K562 (cell line): ENCODE measurements around the gene EPHB1. TPM values are rescaled to one million over a fixed set of nuclear protein-coding genes. Genes with fewer than 3 reads are reported as not detected.

Experiments
- ATAC-seq: fragments of 200-7000 bp; cut with Tn5 transposase; 3 replicates; pipeline ENCODE4 v1.9.1; 2020; ENCODE audit warnings: moderate library complexity
- BruUV-seq: library from RNA; stranded (reverse); fragments of 400-500 nt; replicated peaks from 2 replicates; lab custom pipeline; 2021; lab: Mats Ljungman, UMichigan
- CTCF ChIA-PET: fragments of 300-600 bp; formaldehyde crosslinking; extraction: SDS; loops from one replicate; lab custom pipeline; 2021; ENCODE audit warnings: low intra/inter-chr PET ratio; lab: Yijun Ruan, JAX
- POLR2A ChIA-PET: fragments of 300-600, 350-650 bp; sonication (Branson Sonifier 250); formaldehyde crosslinking; extraction: SDS; loops from one replicate; lab custom pipeline; 2021; ENCODE audit warnings: antibody characterized with exemption, inconsistent platforms; lab: Yijun Ruan, JAX
- DNase-seq, 4 experiments: peaks; one replicate each; pipeline versions ENCODE4 v3.0.0 to v3.0.0-alpha.2; 2011 to 2018; ENCODE audit warnings: low spot score in 3 of 4, mixed read lengths in 3 of 4; ENCODE audit errors: extremely low read depth in 1 of 4
- FAIRE-seq: peaks from 2 replicates; lab custom pipeline; 2011; peaks lifted over from hg19 to GRCh38; lab: Jason Lieb, UNC
- H2AFZ ChIP-seq: 2 replicates; pipeline ENCODE4 v1.6.0; 2011; ENCODE audit warnings: low read depth, low read length, control low read depth, inconsistent platforms
- H3K27ac ChIP-seq: fragments of 200-600 bp; 3 replicates; pipeline ENCODE4 v1.8.0; 2011; ENCODE audit warnings: low read depth, mild to moderate bottlenecking, control low read depth, inconsistent platforms, low read length, moderate library complexity, mixed read lengths; ENCODE audit errors: extremely low read depth
- H3K27me3 ChIP-seq, 2 experiments: fragments of 300-600 bp in 1 of 2; 2 replicates in 1 of 2; 3 replicates in 1 of 2; pipeline versions ENCODE4 v1.6.0 to v1.8.0; 2011; ENCODE audit warnings: inconsistent platforms in 2 of 2, low read length in 2 of 2, mild to moderate bottlenecking in 1 of 2, mixed read lengths in 1 of 2, moderate library complexity in 1 of 2; ENCODE audit not compliant: control insufficient read depth in 2 of 2, insufficient read depth in 2 of 2
- H3K36me3 ChIP-seq: fragments of 300-600 bp; 3 replicates; pipeline ENCODE4 v1.8.0; 2011; ENCODE audit warnings: mild to moderate bottlenecking, low read length, inconsistent platforms; ENCODE audit not compliant: control insufficient read depth, insufficient read depth
- H3K4me1 ChIP-seq, 2 experiments: fragments of 200-600 bp in 1 of 2; replicated peaks in 1 of 2; 2 replicates in 1 of 2; 3 replicates in 1 of 2; pipeline versions ENCODE4 v1.5.1 to v1.8.0; 2011; ENCODE audit warnings: inconsistent platforms in 2 of 2, low read length in 2 of 2, mild to moderate bottlenecking in 1 of 2, mixed read lengths in 1 of 2, moderate library complexity in 1 of 2; ENCODE audit not compliant: control insufficient read depth in 2 of 2, insufficient read depth in 2 of 2
- H3K4me2 ChIP-seq: 2 replicates; pipeline ENCODE4 v1.6.1; 2011; ENCODE audit warnings: low read length, control low read depth, inconsistent platforms, mixed read lengths; ENCODE audit not compliant: insufficient read depth
- H3K4me3 ChIP-seq: fragments of 200-600 bp; sonication (generic), shearing (Covaris generic); 2 replicates; pipeline ENCODE4 v1.5.1; 2016; ENCODE audit warnings: control low read depth, inconsistent platforms
- H3K79me2 ChIP-seq: fragments of 200-600 bp; 3 replicates; pipeline ENCODE4 v1.8.0; 2011; ENCODE audit warnings: low read length, inconsistent platforms; ENCODE audit not compliant: control insufficient read depth, insufficient read depth
- H3K9ac ChIP-seq, 2 experiments: 2 replicates each; pipeline versions ENCODE4 v1.6.0 to v1.6.1; 2011; ENCODE audit warnings: low read depth in 2 of 2, low read length in 2 of 2, control low read depth in 1 of 2, inconsistent platforms in 1 of 2, mild to moderate bottlenecking in 1 of 2, mixed read lengths in 1 of 2; ENCODE audit not compliant: insufficient read depth in 1 of 2
- H3K9me1 ChIP-seq: one replicate; pipeline ENCODE4 v1.6.0; 2011; ENCODE audit warnings: inconsistent platforms, mild to moderate bottlenecking, low read length, moderate library complexity; ENCODE audit not compliant: control insufficient read depth, insufficient read depth
- H3K9me3 ChIP-seq: replicated peaks from 2 replicates; pipeline ENCODE4 v1.5.1; 2011; ENCODE audit warnings: low read depth, low read length, inconsistent platforms; ENCODE audit not compliant: control insufficient read depth, insufficient read depth
- H4K20me1 ChIP-seq: replicated peaks from 2 replicates; pipeline ENCODE4 v1.6.1; 2011; ENCODE audit warnings: low read length, inconsistent platforms, mixed read lengths; ENCODE audit not compliant: control insufficient read depth, insufficient read depth
- ASH1L ChIP-seq: fragments of 450-650 bp; IDR thresholded peaks from 2 replicates; pipeline ENCODE4 v1.6.1; 2018; ENCODE audit warnings: borderline replicate concordance, mild to moderate bottlenecking, low read depth; ENCODE audit not compliant: partially characterized antibody
- E2F3 ChIP-seq: fragments of 250-450 bp; sonication (Bioruptor Pico); IDR thresholded peaks from 2 replicates; pipeline ENCODE4 v1.4.0; 2020; ENCODE audit warnings: mild to moderate bottlenecking
- KDM2B ChIP-seq: fragments of 250-450 bp; sonication (Bioruptor Pico); IDR thresholded peaks from 2 replicates; pipeline ENCODE4 v1.8.0; 2021; ENCODE audit warnings: mild to moderate bottlenecking, moderate library complexity
- RBM14 ChIP-seq: fragments of 200-400 bp; formaldehyde crosslinking; IDR thresholded peaks from 2 replicates; pipeline ENCODE4 v1.6.1; 2018; ENCODE audit warnings: low read depth, mild to moderate bottlenecking, low read length, moderate library complexity, borderline replicate concordance; ENCODE audit not compliant: insufficient read depth
- SAFB ChIP-seq: fragments of 200-400 bp; formaldehyde crosslinking; IDR thresholded peaks from 2 replicates; pipeline ENCODE4 v1.6.1; 2017; ENCODE audit warnings: low read depth, low read length, borderline replicate concordance
- SLC30A9 ChIP-seq: fragments of 250-450 bp; sonication (Bioruptor Pico); IDR thresholded peaks from 2 replicates; pipeline ENCODE4 v1.8.0; 2022; ENCODE audit warnings: mild to moderate bottlenecking, moderate library complexity
- SRSF3 ChIP-seq: fragments of 200-400 bp; formaldehyde crosslinking; IDR thresholded peaks from 2 replicates; pipeline ENCODE4 v1.6.1; 2016; ENCODE audit warnings: mild to moderate bottlenecking, low read length, moderate library complexity; ENCODE audit not compliant: insufficient read depth
- TRIM24 ChIP-seq, 2 experiments: fragments of 450-650 bp; IDR thresholded peaks; 2 replicates each; pipeline ENCODE4 v1.6.1; 2016
- ZNF75A ChIP-seq: fragments of 450-650 bp; formaldehyde crosslinking; IDR thresholded peaks from 2 replicates; pipeline ENCODE4 v1.4.0; 2020; ENCODE audit warnings: mild to moderate bottlenecking
- WGBS: fragments of 100-300 bp; shearing (Covaris generic); methylation state at CpG from one replicate; pipeline ENCODE4 v1.1.6; 2016; ENCODE audit warnings: low coverage, mixed read lengths; ENCODE audit not compliant: insufficient coverage; ENCODE audit errors: missing lambda C conversion rate; 5-methylcytosine and 5-hydroxymethylcytosine counted together
- in situ Hi-C: fragments of 300-500 bp; cut with MboI; formaldehyde crosslinking; loops from 4 replicates; pipeline ENCODE4 v1.15.0; 2018; ENCODE audit warnings: inconsistent platforms, mixed read lengths
- intact Hi-C: fragments of 100-400 bp; cut with micrococcal nuclease; formaldehyde crosslinking; loops from 2 replicates; pipeline ENCODE4 v1.14.2; 2022
- polyA plus RNA-seq, 8 experiments: library from polyadenylated mRNA; depleted of rRNA in 4 of 8; stranded (reverse) in 5 of 8; unstranded in 3 of 8; fragments of >200 nt; fragmentation: Nextera tagmentation in 2 of 8; fragmentation: Illumina TruSeq in 1 of 8; extraction: Ambion mirVana in 2 of 8; extraction: Trizol in 1 of 8; gene quantifications; 2 replicates each; pipeline versions ENCODE4 v1.2.1 to v1.2.3, GENCODE V29; 2011 to 2014; ENCODE audit warnings: inconsistent platforms in 1 of 8, missing spikeins in 1 of 8
- total RNA-seq, 7 experiments: library from RNA; depleted of rRNA in 6 of 7; stranded (reverse); fragments of >200 nt in 6 of 7; fragmentation: Illumina TruSeq in 2 of 7; extraction: Trizol in 2 of 7; gene quantifications; 2 replicates each; pipeline versions ENCODE4 v1.2.1 to v1.2.3, GENCODE V29; 2011 to 2021; ENCODE audit warnings: low replicate concordance in 1 of 7
- TF ChIP-seq, protein P1 (sequence below): fragments of 250-450 bp; sonication (Bioruptor Pico); IDR thresholded peaks from 2 replicates; pipeline ENCODE4 v1.5.0; 2020; ENCODE audit warnings: mild to moderate bottlenecking
- TF ChIP-seq, protein P2 (sequence below): fragments of 250-450 bp; sonication (Bioruptor Pico); IDR thresholded peaks from 2 replicates; pipeline ENCODE4 v1.5.0; 2021

EPHB1 gene
- total and polyA plus RNA-seq, 9 of the 15 experiments (the other 6 are each of a cell fraction or from before 2014, with no cell fraction given): 0.29 TPM; not detected in 8

DNA sequence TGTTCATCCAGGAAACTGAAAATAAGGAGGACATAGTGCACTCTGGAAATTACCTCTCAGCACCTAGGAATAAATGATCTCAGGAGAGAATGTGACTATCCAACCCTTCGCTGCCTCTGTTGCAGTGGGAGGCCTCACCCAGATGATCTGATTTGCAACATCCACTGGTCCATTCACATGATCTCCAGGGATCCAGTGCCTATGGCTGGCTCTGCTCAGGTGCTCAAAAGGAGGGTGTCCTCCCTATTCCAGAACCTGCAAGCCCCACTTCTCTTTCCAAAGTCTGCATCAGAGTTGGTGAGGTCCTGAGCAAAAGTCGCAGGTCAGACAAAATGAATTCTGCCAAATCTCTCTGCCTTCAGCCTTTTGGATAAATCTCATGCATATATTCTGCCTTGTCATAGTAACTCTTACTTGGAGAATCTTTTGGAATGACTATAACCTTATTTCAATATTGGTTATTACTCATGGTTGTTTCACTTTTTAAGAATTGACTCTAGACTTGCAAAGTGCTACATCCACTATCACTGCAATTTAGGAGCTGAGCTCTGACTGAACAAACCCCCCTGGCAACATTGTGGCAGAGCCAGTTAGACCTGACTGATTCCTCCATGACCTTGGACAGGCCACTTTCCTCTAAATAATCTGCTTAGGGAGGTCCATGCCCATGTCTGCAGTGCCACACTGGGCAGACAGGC, 295.1 kb downstream of the EPHB1 start:
- Histone ChIP-seq H3K79me2 (no peaks in the 10 kb centered on the region), H3K4me1 (no peaks in the 10 kb centered on the region), H3K4me2 (no peak overlapping the region), H3K27me3 (no peaks in the 10 kb centered on the region), H3K9me3 (no peaks in the 10 kb centered on the region), H3K4me3 (no peak overlapping the region), H3K9me1 (no peaks in the 10 kb centered on the region), H3K27ac (no peak overlapping the region), H4K20me1 (no peaks in the 10 kb centered on the region), H2AFZ (no peak overlapping the region), H3K36me3 (no peaks in the 10 kb centered on the region), H3K9ac (no peak overlapping the region)
- intact Hi-C loops: no loop called here
- WGBS: 0% methylated on average over 2 of the region's 2 CpGs
- in situ Hi-C loops: no loop called here
- no TSS peak for BruUV-seq
- POLR2A ChIA-PET: no interaction called here
- CTCF ChIA-PET: no interaction called here
- DNase-seq (no peak), ATAC-seq (no peak), FAIRE-seq (no peak)
- TF ChIP-seq RBM14: no peak
- no peak for TF ChIP-seq E2F3 (CRISPR knock-in tag)
- TF ChIP-seq ZNF75A (CRISPR knock-in tag): no peak
- TF ChIP-seq KDM2B: no peak
- no peak for TF ChIP-seq SLC30A9 (CRISPR knock-in tag)
- no peak for TF ChIP-seq TRIM24 (IDR thresholded peaks at IDR 0.05)
- TF ChIP-seq SAFB: no peak
- TF ChIP-seq, protein P1, sequence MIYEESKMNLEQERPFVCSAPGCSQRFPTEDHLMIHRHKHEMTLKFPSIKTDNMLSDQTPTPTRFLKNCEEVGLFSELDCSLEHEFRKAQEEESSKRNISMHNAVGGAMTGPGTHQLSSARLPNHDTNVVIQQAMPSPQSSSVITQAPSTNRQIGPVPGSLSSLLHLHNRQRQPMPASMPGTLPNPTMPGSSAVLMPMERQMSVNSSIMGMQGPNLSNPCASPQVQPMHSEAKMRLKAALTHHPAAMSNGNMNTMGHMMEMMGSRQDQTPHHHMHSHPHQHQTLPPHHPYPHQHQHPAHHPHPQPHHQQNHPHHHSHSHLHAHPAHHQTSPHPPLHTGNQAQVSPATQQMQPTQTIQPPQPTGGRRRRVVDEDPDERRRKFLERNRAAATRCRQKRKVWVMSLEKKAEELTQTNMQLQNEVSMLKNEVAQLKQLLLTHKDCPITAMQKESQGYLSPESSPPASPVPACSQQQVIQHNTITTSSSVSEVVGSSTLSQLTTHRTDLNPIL (CRISPR knock-in tag): no peak
- no peak for TF ChIP-seq ASH1L
- TF ChIP-seq, protein P2, sequence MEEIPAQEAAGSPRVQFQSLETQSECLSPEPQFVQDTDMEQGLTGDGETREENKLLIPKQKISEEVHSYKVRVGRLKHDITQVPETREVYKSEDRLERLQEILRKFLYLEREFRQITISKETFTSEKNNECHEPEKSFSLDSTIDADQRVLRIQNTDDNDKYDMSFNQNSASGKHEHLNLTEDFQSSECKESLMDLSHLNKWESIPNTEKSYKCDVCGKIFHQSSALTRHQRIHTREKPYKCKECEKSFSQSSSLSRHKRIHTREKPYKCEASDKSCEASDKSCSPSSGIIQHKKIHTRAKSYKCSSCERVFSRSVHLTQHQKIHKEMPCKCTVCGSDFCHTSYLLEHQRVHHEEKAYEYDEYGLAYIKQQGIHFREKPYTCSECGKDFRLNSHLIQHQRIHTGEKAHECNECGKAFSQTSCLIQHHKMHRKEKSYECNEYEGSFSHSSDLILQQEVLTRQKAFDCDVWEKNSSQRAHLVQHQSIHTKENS: no peak
- no peak for TF ChIP-seq SRSF3
